HepG2 (cell line): ENCODE results near the gene CAPG. TPM values are rescaled to one million over a fixed set of nuclear protein-coding genes. Genes with fewer than 3 reads are reported as not detected.
A peak's percentile ranks its signal among the peaks of the same experiment; 100 is the strongest.

Source experiments
- ATF6 ChIP-seq: sonication (generic); formaldehyde crosslinking; conservative IDR thresholded peaks from 2 replicates; pipeline ENCODE4 v1.4.0; 2020; ENCODE audit warnings: missing genetic modification reagents
- ATRX ChIP-seq: sonication (generic); formaldehyde crosslinking; IDR thresholded peaks from 2 replicates; pipeline ENCODE4 v1.4.0; 2020; ENCODE audit warnings: missing genetic modification reagents, borderline replicate concordance
- CENPT ChIP-seq: sonication (generic); formaldehyde crosslinking; IDR thresholded peaks from 2 replicates; pipeline ENCODE4 v1.8.0; 2022; ENCODE audit warnings: low read depth, mild to moderate bottlenecking, moderate library complexity, missing genetic modification reagents
- EED ChIP-seq: sonication (generic); formaldehyde crosslinking; IDR thresholded peaks from 2 replicates; pipeline ENCODE4 v1.5.0; 2020; ENCODE audit warnings: mild to moderate bottlenecking, missing genetic modification reagents
- ETV5 ChIP-seq: IDR thresholded peaks from 2 replicates; pipeline ENCODE4 v1.6.1; 2018; ENCODE audit warnings: missing biosample characterization, missing genetic modification reagents, inconsistent platforms, borderline replicate concordance
- KDM1A ChIP-seq: IDR thresholded peaks from 2 replicates; pipeline ENCODE4 v1.6.1; 2016; ENCODE audit warnings: missing compliant biosample characterization
- NCOA2 ChIP-seq: sonication (generic); formaldehyde crosslinking; IDR thresholded peaks from 2 replicates; pipeline ENCODE4 v1.8.0; 2022; ENCODE audit warnings: inconsistent platforms
- NCOR1 ChIP-seq: fragments of 200-600 bp; sonication (generic); IDR thresholded peaks from 2 replicates; pipeline ENCODE4 v1.7.0; 2017; ENCODE audit warnings: antibody characterized with exemption, low read length, borderline replicate concordance
- SAFB2 ChIP-seq: sonication (generic); formaldehyde crosslinking; IDR thresholded peaks from 2 replicates; pipeline ENCODE4 v1.5.1; 2020; ENCODE audit warnings: missing genetic modification reagents, low read depth, mild to moderate bottlenecking, borderline replicate concordance
- ZFP36L1 ChIP-seq: sonication (generic); formaldehyde crosslinking; IDR thresholded peaks from 2 replicates; pipeline ENCODE4 v1.8.0; 2022; ENCODE audit warnings: mild to moderate bottlenecking, missing genetic modification reagents, moderate library complexity
- ZIK1 ChIP-seq: sonication (generic); formaldehyde crosslinking; IDR thresholded peaks from 2 replicates; pipeline ENCODE4 v1.5.0; 2020; ENCODE audit warnings: mild to moderate bottlenecking, low read depth, missing genetic modification reagents, borderline replicate concordance
- ZNF136 ChIP-seq: sonication (generic); formaldehyde crosslinking; IDR thresholded peaks from 2 replicates; pipeline ENCODE4 v1.8.1; 2022; ENCODE audit warnings: low read depth, mild to moderate bottlenecking, moderate library complexity, missing genetic modification reagents
- ZNF274 ChIP-seq: sonication (generic); formaldehyde crosslinking; IDR thresholded peaks from 2 replicates; pipeline ENCODE4 v1.5.1; 2020; ENCODE audit warnings: mild to moderate bottlenecking, missing genetic modification reagents
- ZNF615 ChIP-seq: sonication (generic); formaldehyde crosslinking; IDR thresholded peaks from 2 replicates; pipeline ENCODE4 v1.5.0; 2020; ENCODE audit warnings: mild to moderate bottlenecking, missing genetic modification reagents, borderline replicate concordance
- ZZZ3 ChIP-seq: sonication (generic); formaldehyde crosslinking; IDR thresholded peaks from 2 replicates; pipeline ENCODE4 v1.4.0; 2020; ENCODE audit warnings: missing genetic modification reagents, mild to moderate bottlenecking, borderline replicate concordance
- polyA plus RNA-seq, 8 experiments: library from polyadenylated mRNA; depleted of rRNA in 3 of 8; stranded (reverse) in 7 of 8; unstranded in 1 of 8; fragments of >200 nt; fragmentation: Illumina TruSeq in 4 of 8; extraction: Trizol in 4 of 8; gene quantifications; 2 replicates each; pipeline versions ENCODE4 v1.2.1 to v1.2.3, GENCODE V29; 2011 to 2016; ENCODE audit warnings: low read depth in 4 of 8, missing spikeins in 1 of 8, mixed read lengths in 1 of 8; ENCODE audit not compliant: insufficient read depth in 1 of 8
- total RNA-seq, 5 experiments: library from RNA; depleted of rRNA; stranded (reverse); fragments of >200 nt; fragmentation: Illumina TruSeq; extraction: Trizol; gene quantifications; 2 replicates each; pipeline ENCODE4 v1.2.3, GENCODE V29; 2016; ENCODE audit warnings: low read depth in 1 of 5
- TF ChIP-seq, protein P1 (sequence below): sonication (generic); formaldehyde crosslinking; IDR thresholded peaks from 2 replicates; pipeline ENCODE4 v1.4.0; 2020; ENCODE audit warnings: low read depth, missing genetic modification reagents
- TF ChIP-seq, protein P2 (sequence below): sonication (generic); formaldehyde crosslinking; IDR thresholded peaks from 2 replicates; pipeline ENCODE4 v1.5.0; 2020; ENCODE audit warnings: missing genetic modification reagents, mild to moderate bottlenecking, borderline replicate concordance
- TF ChIP-seq, protein P3 (sequence below): sonication (generic); formaldehyde crosslinking; IDR thresholded peaks from 2 replicates; pipeline ENCODE4 v1.5.0; 2020; ENCODE audit warnings: missing genetic modification reagents

CAPG gene
- total and polyA plus RNA-seq, 2 of the 13 experiments (the other 11 are each of a cell fraction or from before 2014, with no cell fraction given), result 12.7 to 18.2 TPM

DNA sequence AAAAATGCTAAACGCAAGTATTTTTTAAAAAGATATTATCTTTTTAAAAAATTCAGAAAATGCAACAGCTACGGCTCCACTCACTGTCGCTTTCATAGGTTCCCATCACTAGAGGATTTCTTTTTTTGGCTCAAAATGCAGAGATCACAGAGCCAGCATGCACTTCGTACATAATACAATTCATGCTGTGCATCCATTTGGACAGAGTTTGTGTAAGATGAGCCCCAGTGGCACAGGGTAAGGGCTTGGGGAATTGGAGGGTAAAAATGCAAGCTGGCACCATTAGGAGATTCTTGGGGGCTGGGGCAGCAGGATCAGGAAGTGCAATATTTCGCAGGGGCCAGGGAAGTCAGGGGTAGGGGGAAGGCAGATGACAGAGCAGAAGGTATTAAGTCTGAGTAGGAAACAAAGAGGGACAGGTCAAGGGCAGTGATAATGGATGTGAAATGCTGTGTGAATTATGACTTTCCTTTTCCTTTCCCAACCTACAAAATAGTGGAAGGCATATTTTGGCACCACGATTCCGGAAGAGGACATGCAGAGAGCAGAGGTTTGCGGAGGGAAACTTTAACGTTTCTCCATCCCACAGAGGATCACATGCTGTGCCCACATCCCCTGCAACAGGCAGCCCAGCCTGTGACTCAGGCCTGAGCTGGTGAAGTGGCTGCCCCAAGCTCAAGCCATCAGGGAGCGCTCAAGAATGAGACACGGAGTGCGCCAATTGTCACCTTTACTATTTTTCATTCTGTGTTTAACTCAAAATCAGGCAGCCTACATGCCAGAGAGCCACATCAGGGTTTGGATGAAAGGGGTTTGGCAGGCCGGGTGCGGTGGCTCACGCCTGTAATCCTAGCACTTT, 4.7 kb downstream of the CAPG start (continued):
- TF ChIP-seq CENPT (CRISPR knock-in tag) (no peak), KDM1A (CRISPR knock-in tag) (no peak), ATRX (CRISPR knock-in tag) (no peak), ZNF136 (CRISPR knock-in tag) (no peak), NCOR1 (no peak), NCOA2 (CRISPR knock-in tag) (no peak), ZIK1 (CRISPR knock-in tag) (no peak), ZZZ3 (no peak), ETV5 (CRISPR knock-in tag) (no peak), EED (CRISPR knock-in tag) (no peak), ZNF274 (CRISPR knock-in tag) (no peak), ZNF615 (0 out of 2 replicates have a peak, but pooled peaks have one; percentile 31), ATF6 (CRISPR knock-in tag) (no peak), ZFP36L1 (CRISPR knock-in tag) (no peak), SAFB2 (CRISPR knock-in tag) (no peak)
- TF ChIP-seq, protein P1, sequence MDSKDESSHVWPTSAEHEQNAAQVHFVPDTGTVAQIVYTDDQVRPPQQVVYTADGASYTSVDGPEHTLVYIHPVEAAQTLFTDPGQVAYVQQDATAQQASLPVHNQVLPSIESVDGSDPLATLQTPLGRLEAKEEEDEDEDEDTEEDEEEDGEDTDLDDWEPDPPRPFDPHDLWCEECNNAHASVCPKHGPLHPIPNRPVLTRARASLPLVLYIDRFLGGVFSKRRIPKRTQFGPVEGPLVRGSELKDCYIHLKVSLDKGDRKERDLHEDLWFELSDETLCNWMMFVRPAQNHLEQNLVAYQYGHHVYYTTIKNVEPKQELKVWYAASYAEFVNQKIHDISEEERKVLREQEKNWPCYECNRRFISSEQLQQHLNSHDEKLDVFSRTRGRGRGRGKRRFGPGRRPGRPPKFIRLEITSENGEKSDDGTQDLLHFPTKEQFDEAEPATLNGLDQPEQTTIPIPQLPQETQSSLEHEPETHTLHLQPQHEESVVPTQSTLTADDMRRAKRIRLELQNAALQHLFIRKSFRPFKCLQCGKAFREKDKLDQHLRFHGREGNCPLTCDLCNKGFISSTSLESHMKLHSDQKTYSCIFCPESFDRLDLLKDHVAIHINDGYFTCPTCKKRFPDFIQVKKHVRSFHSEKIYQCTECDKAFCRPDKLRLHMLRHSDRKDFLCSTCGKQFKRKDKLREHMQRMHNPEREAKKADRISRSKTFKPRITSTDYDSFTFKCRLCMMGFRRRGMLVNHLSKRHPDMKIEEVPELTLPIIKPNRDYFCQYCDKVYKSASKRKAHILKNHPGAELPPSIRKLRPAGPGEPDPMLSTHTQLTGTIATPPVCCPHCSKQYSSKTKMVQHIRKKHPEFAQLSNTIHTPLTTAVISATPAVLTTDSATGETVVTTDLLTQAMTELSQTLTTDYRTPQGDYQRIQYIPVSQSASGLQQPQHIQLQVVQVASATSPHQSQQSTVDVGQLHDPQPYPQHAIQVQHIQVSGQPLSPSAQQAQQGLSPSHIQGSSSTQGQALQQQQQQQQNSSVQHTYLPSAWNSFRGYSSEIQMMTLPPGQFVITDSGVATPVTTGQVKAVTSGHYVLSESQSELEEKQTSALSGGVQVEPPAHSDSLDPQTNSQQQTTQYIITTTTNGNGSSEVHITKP (CRISPR knock-in tag), result no peak
- TF ChIP-seq, protein P2, sequence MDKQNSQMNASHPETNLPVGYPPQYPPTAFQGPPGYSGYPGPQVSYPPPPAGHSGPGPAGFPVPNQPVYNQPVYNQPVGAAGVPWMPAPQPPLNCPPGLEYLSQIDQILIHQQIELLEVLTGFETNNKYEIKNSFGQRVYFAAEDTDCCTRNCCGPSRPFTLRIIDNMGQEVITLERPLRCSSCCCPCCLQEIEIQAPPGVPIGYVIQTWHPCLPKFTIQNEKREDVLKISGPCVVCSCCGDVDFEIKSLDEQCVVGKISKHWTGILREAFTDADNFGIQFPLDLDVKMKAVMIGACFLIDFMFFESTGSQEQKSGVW (CRISPR knock-in tag), result no peak
- TF ChIP-seq, protein P3, sequence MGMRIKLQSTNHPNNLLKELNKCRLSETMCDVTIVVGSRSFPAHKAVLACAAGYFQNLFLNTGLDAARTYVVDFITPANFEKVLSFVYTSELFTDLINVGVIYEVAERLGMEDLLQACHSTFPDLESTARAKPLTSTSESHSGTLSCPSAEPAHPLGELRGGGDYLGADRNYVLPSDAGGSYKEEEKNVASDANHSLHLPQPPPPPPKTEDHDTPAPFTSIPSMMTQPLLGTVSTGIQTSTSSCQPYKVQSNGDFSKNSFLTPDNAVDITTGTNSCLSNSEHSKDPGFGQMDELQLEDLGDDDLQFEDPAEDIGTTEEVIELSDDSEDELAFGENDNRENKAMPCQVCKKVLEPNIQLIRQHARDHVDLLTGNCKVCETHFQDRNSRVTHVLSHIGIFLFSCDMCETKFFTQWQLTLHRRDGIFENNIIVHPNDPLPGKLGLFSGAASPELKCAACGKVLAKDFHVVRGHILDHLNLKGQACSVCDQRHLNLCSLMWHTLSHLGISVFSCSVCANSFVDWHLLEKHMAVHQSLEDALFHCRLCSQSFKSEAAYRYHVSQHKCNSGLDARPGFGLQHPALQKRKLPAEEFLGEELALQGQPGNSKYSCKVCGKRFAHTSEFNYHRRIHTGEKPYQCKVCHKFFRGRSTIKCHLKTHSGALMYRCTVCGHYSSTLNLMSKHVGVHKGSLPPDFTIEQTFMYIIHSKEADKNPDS (CRISPR knock-in tag), result no peak
